Adrenal gland (tissue), 12 donors: ENCODE data around the gene RASL10A. TPM values are rescaled to one million over a fixed set of nuclear protein-coding genes. Genes with fewer than 3 reads are reported as not detected.

Experiments
- DNase-seq, 7 donors: peaks; one replicate each; pipeline ENCODE4 v3.0.0-alpha.2; 2019 to 2020
- H3K27ac ChIP-seq, 5 donors: fragments of 200-600 bp; sonication (generic) in 4 of 5; 1 replicate in 3 of 5; 2 replicates in 2 of 5; pipeline versions ENCODE4 v1.5.1 to v1.8.0; 2016 to 2020; ENCODE audit warnings: mild to moderate bottlenecking in 1 of 5
- H3K27me3 ChIP-seq: fragments of 200-600 bp; 2 replicates; pipeline ENCODE4 v1.8.0; 2021
- H3K36me3 ChIP-seq, 2 donors: fragments of 200-600 bp; replicated peaks in 1 of 2; 1 replicate in 1 of 2; 2 replicates in 1 of 2; pipeline versions ENCODE4 v1.5.1 to v1.8.0; 2018 to 2022
- H3K4me1 ChIP-seq, 2 donors: fragments of 200-600 bp; replicated peaks in 1 of 2; 1 replicate in 1 of 2; 2 replicates in 1 of 2; pipeline versions ENCODE4 v1.5.1 to v1.8.0; 2018 to 2021
- H3K4me3 ChIP-seq, 4 donors: fragments of 200-600 bp; sonication (generic) in 3 of 4; one replicate each; pipeline ENCODE4 v1.5.1; 2016 to 2018
- H3K9me3 ChIP-seq, 3 donors: fragments of 200-600 bp; sonication (generic) in 1 of 3; replicated peaks in 1 of 3; 1 replicate in 2 of 3; 2 replicates in 1 of 3; pipeline versions ENCODE4 v1.5.1 to v1.8.0; 2016 to 2021
- CTCF ChIP-seq, 6 experiments: fragments of 450-650 bp in 4 of 6; fragments of 200-600 bp in 2 of 6; sonication (generic) in 1 of 6; IDR thresholded peaks; 1 replicate in 5 of 6; 2 replicates in 1 of 6; pipeline versions ENCODE4 v1.5.1 to v1.8.0; 2016 to 2021; ENCODE audit warnings: antibody characterized with exemption in 6 of 6, mild to moderate bottlenecking in 2 of 6, moderate library complexity in 1 of 6
- POLR2A ChIP-seq, 2 donors: fragments of 450-650 bp; IDR thresholded peaks; one replicate each; pipeline ENCODE4 v1.6.1; 2017; ENCODE audit warnings: antibody characterized with exemption in 2 of 2, mild to moderate bottlenecking in 2 of 2, moderate library complexity in 1 of 2
- WGBS, 4 donors: extraction: QIAGEN DNeasy Blood & Tissue Kit in 2 of 4; methylation state at CpG; one replicate each; pipeline versions ENCODE4 v1.1.5 to v1.1.7; 2013 to 2017; 5-methylcytosine and 5-hydroxymethylcytosine counted together
- intact Hi-C, 2 donors: fragments of 100-400 bp; cut with DNase I; formaldehyde crosslinking; loops; one replicate each; pipeline versions ENCODE4 v1.14.1 to v1.15.0; 2022 to 2023
- polyA plus RNA-seq, 3 donors: library from polyadenylated mRNA; stranded (reverse); fragments of 200-250 nt in 2 of 3; fragments of 350-450 nt in 1 of 3; fragmentation: Illumina TruSeq in 1 of 3; extraction: RNeasy Lipid Tissue Mini Kit (QIAGEN cat#74804) in 1 of 3; gene quantifications; one replicate each; pipeline ENCODE4 v1.2.3, GENCODE V29; 2013 to 2014
- total RNA-seq, 9 donors: library from RNA; depleted of rRNA in 4 of 9; stranded (reverse); fragments of >200 nt in 4 of 9; fragments of 120-200 nt in 1 of 9; fragmentation: NEBNext Ultra II Directional in 1 of 9; extraction: Animal tissue kit (Norgen Biotek cat#: 25700) in 1 of 9; gene quantifications; one replicate each; pipeline versions ENCODE4 v1.1.0 to v1.2.4, GENCODE V29; 2013 to 2023
- donor health status: healthy with polysubstance abuse.
- donor health status: Bipolar disorder and iron deficiency.
- donor health status: DM: yes; HTN: yes; CAD: no.
- donor health status: DM: no; HTN: no; CAD: no.
- donor health status: DM: no; HTN: no; CAD: no.
- donor health status: DM: yes; HTN: yes; CAD: no.

Gene RASL10A
- total and polyA plus RNA-seq, 12 donors: 0.33 to 14.4 (median 1.8) TPM

GRCh38 chr22:29300807-29301601 is 14.5 kb downstream of the RASL10A start:
- H3K9me3 ChIP-seq: no peaks in the 10 kb centered on the region
- intact Hi-C loops: no loop called here
- TF ChIP-seq POLR2A (IDR thresholded peaks at IDR 0.05) (no peak), CTCF (IDR thresholded peaks at IDR 0.05) (no peak)
- H3K27me3 ChIP-seq: no peaks in the 10 kb centered on the region
- peaks cover 13 to 18% of the 10 kb centered on the region in 2 donors for H3K4me1 ChIP-seq
- DNase-seq: peak in 3 of 7 donors; percentile 22 to 53 (median 24)
- H3K27ac ChIP-seq: peak overlapping the region in 1 of 5 donors; percentile 34
- peaks cover 0 to 52% of the 10 kb centered on the region in 2 donors for H3K36me3 ChIP-seq
- H3K4me3 ChIP-seq: no peak overlapping the region
- WGBS, 4 donors: 79 to 83% (median 79%) methylated on average over 10 of the region's 10 CpGs

- Histone ChIP-seq H3K27me3 (no peaks in the 10 kb centered on the region), H3K4me1 (peaks cover 13 to 16% of the 10 kb centered on the region in 2 donors), H3K27ac (peak overlapping the region in 1 of 5 donors; percentile 34), H3K9me3 (no peaks in the 10 kb centered on the region), H3K36me3 (peaks cover 0 to 57% of the 10 kb centered on the region in 2 donors), H3K4me3 (no peak overlapping the region)
- TF ChIP-seq CTCF (IDR thresholded peaks at IDR 0.05) (no peak), POLR2A (IDR thresholded peaks at IDR 0.05) (no peak)
- peak in 1 of 7 donors; percentile 49 for DNase-seq
- intact Hi-C loops: no loop called here
- WGBS, 4 donors: 67 to 76% (median 70%) methylated on average over 4 of the region's 4 CpGs
Observed at GRCh38 chr22:29300467-29300806, 15.1 kb downstream of the RASL10A start.

GRCh38 chr22:29299136-29299900 is 16.2 kb downstream of the RASL10A start:
- no peak overlapping the region for H3K27ac ChIP-seq
- intact Hi-C loops: no loop called here
- no peak for TF ChIP-seq POLR2A (IDR thresholded peaks at IDR 0.05)
- TF ChIP-seq CTCF (IDR thresholded peaks at IDR 0.05): no peak
- 85 to 92% (median 88%) methylated on average over 19 of the region's 19 CpGs for WGBS, 4 donors
- DNase-seq: peak in 2 of 7 donors; percentile 14 to 52
- peaks cover 13 to 16% of the 10 kb centered on the region in 2 donors for H3K4me1 ChIP-seq
- H3K27me3 ChIP-seq: no peaks in the 10 kb centered on the region
- H3K36me3 ChIP-seq: peaks cover 0 to 69% of the 10 kb centered on the region in 2 donors
- no peaks in the 10 kb centered on the region for H3K9me3 ChIP-seq
- H3K4me3 ChIP-seq: no peak overlapping the region

GRCh38 chr22:29298641-29299040 is 16.9 kb downstream of the RASL10A start:
- peaks cover 0 to 75% of the 10 kb centered on the region in 2 donors for H3K36me3 ChIP-seq
- 62 to 86% (median 74%) methylated on average over 5 to 8 of the region's 8 CpGs for WGBS, 4 donors
- TF ChIP-seq POLR2A (IDR thresholded peaks at IDR 0.05): no peak
- no peak for TF ChIP-seq CTCF (IDR thresholded peaks at IDR 0.05)

More at GRCh38 chr22:29298641-29299040, 16.9 kb downstream of the RASL10A start:
- peak in 2 of 7 donors; percentile 15 to 44 for DNase-seq
- Histone ChIP-seq H3K27me3 (no peaks in the 10 kb centered on the region), H3K4me1 (peaks cover 13 to 16% of the 10 kb centered on the region in 2 donors), H3K27ac (no peak overlapping the region), H3K9me3 (no peaks in the 10 kb centered on the region), H3K4me3 (no peak overlapping the region)
- intact Hi-C loops: no loop called here
